HG02840 (cell line): Measurements from ENCODE around the gene PURB.
"Not testable (repeated sequence)": the region's sequence is repeated elsewhere in the genome, so short reads cannot be mapped to it uniquely, and the experiment has no call there.

Experiments
- ATAC-seq: cut with Tn5 transposase; IDR thresholded peaks from one replicate; pipeline ENCODE4 v1.9.1; 2021; ENCODE audit warnings: mild to moderate bottlenecking, moderate library complexity, moderate number of reproducible peaks; ENCODE audit not compliant: unreplicated experiment, low FRiP score

The PURB gene

DNA sequence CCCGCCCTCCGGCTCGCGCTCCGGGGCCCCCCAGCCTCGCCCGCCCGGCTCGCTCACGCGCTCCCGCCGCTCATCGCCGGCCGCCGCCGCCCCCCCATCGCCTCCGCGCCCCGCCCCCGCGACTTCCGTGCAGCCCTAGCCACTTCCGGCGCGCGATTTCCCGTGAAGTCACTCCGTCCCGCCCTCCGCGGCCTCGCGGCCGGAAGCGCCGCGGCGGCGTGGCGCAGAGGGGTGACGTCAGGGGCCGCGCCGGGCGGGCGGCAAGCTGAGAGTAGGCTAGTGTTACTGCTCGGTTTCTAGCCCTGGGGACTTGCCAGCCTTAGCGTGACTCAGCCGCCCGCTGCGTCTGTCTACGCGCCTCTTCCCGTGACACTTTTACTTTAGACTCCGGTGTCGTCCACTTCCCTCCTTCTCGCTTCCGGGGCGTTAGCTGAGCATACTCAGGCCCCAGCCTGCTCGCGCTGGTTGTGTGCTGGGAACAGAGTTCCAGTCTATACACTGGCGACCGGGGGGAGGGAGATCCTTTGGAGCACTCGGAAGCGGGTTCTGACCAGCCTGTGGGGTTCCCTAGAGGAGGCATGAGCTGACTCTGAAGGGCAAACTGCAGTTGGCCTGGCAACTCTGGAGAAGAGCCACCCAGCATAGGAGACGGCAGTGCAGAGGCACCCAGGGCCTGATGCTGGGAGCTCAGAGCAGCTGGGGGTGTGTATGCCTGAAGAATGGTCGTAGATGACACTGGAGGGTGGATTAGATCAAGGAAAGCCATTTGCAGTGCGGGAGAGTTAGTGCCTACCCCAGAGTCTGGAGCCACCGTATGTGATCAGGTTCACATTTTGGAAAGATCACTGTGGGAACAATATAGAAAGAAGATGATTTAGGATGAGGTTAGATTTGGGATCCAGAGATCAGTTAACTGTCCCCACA lies at the start of gene PURB:
Gene PURB (minus strand): TSS at position 137 of the 924 bp plus-strand sequence. CDS start 182 bp downstream, outside the sequence.
- ATAC-seq: peak; percentile 84

DNA sequence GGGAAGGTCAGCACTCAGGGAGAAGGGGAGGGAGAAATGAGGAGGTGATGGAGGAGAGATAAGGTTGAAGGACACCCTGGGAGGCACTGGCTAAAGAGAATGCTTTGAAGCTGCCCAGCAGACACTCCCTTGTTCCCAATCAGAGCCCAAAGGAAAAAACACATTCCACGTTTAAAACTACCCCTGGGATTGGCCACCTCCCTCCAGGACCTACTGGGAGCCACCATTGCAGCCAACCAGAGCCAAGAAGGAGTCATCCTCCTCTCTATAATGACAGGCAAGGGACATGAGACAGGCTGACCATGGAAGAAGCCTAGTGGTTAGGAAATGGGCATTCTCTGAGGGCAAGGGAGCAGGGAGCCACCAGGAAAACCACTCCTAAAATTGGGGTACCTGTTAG lies 49.7 kb upstream of the PURB start:
- no peak for ATAC-seq

DNA sequence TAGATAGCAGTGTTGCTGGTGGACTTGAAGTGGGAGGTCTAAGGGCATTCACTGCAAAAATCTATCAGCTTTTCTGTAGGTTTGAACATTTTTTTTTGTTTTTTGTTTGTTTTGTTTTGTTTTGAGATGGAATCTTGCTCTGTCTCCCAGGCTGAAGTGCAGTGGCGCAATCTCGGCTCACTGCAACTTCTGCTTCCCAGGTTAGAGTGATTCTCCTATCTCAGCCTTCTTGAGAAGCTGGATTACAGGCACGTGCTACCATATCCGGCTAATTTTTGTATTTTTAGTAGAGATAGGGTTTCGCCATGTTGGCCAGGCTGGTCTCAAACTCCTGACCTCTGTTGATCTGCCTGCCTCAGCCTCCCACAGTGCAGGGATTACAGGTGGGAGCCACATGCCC lies 49.2 kb upstream of the PURB start:
- not testable (repeated sequence) for ATAC-seq

DNA sequence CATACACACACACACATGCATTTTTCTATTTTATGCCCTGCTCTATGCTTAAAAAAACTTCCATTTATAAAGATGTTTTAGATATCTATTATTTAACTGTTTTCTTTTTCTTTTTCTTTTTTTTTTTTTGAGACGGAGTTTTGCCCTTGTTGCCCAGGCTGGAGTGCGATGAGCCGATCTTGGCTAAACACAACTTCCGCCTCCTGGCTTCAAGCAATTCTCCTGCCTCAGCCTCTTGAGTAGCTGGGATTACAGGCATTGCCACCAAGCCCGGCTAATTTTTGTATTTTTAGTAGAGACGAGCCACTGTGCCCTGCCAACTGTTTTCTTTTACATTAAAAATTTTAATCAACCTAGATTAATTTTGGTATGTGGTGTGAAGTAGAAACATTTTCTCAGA lies 45.6 kb upstream of the PURB start:
- ATAC-seq: no peak

DNA sequence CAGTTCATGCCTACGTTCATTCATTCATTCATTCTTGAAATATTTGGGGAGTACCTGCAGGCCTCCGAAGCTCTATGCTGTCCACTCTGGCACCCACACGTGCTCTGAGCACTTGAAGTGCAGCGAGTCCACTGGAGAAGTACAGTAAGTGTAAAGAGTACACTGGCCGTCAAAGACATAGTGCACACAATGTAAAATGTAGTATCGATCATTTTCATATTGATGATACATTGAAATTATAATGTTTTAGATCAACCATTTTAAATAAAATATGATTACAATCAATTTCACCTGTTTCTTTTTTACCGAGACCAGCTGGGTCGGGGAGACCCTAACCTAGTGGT lies 37.0 kb upstream of the PURB start:
- ATAC-seq: no peak

DNA sequence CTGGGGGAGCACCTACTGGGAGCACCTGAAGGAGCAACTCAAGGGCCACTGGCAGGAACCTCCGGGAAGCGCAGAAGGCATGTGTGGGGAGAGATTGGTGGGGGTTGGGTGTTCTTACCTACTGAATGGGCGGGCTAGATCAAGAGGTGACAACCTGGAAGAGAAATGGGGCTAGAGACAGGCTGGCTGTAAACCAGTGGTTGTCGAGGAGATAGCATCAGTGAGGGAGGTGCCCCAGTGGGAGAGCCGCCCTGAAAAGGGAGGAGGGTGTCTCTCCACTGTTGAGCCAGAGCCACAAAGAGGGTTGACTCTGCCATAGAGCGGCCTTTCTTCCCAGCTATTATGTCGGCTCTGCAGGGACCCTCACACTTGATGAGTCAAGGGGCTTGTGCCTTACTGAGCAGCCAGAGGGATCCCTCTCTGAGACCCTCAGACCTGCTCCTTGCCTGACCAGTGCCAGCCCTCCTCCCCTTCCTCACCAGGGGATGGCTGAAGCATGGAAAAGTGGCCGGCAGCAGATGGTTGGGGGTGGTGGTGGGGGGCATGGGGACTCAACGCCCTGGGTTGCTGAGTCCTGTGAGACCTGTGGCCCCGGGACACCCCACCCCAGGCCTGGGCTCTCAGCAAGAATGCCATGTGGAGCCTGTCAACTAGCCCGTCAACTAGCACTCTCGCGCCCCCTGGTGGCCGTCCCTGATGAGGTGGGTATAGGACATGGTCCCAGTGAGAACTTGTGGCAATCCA lies 36.4 kb upstream of the PURB start:
- ATAC-seq: no peak

DNA sequence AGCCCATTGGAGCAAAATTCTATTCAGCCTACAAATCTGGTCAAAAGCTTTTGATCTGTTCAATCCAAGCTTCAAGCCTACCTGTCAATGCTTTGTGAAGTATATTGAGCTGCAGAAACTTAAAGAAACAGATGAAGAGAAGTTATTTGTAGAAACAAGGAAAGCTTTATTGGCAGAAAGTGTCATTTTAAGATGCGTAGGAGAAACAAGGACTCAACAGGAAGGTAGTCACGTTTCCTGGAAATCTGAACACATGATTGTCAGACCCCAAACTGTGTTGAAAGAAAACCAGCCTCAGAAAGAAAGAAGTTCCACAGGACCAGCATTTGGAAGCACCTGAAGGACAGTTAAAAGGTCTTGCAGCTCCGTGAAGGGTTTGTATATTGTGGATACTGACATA lies 34.8 kb upstream of the PURB start:
- no peak for ATAC-seq

DNA sequence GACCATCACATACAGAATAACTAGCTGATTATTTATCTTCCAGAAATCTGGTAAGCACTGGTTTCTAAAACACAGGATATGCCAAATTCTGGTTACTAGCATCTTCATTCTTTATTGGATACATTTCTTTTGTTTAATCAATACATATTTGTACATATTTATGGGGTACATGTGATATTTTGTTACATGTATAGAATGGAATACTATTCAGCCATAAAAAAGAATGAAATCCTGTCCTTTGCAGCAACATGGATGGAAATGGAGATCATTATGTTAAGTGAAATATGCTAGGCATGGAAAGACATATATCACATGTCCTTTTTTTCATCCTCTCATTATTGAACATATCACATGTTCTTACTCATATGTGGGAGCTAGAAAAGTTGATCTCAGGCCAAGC lies 32.7 kb upstream of the PURB start:
- ATAC-seq: no peak

DNA sequence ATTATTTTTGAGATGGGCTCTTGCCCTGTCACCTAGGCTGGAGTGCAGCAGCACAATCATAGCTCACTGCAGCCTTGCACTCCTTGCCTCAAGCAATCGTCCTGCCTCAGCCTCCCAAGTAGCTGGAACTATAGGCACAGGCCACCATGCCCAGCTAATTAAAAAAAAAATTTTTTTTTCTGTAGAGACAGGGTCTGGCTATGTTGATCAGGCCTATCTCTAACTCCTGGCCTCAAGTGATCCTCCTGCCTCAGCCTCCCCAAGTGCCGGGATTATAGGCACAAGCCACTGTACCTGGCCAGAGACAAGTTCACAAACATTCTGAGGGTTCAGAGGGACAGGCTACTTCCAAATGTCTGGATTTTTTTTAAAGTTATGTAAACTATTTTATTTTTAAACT lies 32.1 kb upstream of the PURB start:
- ATAC-seq: no peak

DNA sequence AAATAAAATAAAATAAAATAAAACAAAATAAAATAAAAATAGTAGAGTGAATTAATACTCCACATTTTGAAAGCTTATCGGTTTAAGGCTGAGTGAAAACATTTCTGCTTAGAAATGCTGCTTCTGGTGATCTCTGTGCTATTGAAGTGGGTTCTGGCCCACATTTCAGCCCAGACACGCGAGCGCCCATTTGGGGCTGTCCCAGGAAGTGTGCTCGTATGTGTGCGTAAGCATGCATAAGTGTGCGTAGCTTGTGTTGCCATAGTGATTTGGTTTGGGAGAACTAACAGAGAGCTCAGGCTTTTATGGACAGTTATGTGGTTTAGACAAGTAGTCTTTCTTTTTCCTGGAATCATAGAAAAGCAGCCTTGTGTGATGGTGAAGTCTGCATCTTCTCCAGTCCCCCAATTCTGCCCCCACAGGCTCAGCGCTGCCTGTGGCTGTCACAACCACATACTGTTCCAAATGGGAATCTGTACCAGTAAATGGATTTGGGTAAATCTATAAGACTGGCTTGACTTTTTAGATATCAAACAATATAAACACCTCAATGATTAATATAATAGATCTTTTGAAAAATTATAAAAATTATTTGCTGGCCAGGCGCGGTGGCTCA lies 29.8 kb upstream of the PURB start:
- no peak for ATAC-seq

DNA sequence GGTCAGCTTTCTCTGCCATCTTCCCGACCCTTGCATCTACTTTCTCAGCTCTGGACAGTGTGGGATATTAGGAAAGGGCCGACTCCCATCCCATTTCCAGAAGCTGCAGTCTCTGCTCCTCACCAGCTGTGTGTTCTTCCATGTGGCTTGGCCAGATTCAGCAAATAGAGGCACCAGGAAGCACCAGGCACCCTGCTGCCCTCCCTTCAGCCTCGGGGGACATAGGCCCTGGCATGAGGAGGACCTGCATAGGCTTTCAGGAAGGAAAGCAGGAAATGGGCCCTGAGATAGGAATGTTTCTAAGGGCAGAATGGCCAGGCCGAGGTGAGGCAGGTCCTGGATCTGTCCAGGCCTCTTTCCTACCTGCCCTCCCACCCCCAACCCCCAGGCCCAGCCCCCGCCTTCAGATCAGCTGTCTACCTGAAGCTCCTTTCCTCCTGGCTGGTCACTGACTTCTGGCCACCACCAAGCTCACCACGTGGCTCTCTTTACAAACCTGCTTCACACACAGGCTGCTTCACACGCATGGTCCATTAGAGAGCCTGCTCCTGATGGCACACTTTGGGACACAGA lies 27.5 kb upstream of the PURB start:
- ATAC-seq: no peak

DNA sequence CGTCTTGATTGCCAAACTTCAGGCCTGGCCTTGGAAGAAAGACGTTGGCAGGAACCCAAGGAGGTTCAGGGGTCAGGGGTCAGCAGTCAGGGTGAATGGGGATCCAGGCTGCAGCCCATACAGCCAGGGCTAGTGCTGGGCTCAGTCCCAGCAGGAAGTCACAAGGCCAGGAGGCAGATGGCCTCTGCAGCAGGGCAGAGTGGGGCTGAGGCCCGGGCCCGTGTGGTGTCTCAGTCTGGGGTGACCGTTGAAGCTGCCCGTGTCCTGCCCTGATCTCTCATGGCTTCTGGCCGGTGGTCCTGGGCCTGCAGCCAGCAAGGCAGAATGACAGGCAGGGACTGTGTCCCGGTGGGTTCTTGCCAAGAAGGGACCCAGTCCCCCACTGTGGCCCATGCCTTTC lies 26.6 kb upstream of the PURB start:
- ATAC-seq: no peak

DNA sequence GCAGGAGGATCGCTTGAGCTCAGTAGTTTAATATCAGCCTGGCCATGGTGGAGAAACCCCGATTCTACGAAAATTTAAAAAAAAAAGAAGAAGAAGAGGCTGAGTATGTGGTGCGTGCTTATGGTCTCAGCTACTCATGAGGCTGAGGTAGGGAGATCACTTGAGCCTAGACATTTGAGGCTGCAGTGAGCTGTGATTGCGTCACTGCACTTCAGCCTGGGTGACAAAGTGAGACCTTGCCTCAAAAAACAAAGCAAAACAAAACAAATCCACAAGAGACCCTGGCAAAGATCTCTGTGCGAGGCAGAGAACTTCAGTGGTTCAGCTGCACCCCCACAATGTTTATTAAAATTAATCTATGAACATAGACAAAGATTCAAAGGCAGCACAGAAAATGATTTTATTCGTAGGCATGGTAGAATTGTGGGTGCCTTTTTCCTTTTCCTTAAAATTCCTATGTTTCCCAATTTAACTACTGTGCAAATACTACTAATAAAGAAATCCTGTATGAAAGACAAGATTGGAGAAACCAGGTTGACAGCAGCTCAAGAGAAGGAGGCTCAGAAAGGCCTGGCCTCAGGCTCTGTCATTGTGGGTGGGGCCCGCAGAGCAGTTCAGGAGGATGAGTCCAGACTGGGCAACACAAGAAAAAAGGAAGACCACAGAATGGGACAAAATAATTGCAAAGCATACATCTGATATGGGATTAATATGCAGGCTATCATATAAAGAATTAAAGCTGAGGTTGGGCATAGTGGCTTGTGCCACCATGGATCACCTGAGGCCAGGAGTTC lies 24.5 kb upstream of the PURB start:
- ATAC-seq: no peak

DNA sequence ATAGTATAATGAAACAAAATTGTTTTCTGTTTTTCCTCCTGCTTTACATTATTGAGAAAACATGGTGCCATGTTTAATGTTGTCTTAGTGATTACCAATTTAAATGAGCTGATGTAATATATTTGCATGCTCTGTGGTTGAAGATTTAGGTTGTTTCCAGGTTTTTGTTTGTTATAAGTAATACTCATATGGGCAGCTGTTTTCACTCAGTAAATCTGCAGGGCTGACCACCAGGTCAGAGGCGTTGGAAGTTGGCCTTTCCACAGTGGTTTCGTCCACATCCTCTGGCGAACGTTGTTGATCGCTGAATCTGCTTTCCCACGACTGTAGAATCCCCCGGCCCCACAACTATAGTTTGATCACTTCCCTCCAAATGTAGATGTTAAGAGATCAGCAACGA lies 21.6 kb upstream of the PURB start:
- no peak for ATAC-seq

DNA sequence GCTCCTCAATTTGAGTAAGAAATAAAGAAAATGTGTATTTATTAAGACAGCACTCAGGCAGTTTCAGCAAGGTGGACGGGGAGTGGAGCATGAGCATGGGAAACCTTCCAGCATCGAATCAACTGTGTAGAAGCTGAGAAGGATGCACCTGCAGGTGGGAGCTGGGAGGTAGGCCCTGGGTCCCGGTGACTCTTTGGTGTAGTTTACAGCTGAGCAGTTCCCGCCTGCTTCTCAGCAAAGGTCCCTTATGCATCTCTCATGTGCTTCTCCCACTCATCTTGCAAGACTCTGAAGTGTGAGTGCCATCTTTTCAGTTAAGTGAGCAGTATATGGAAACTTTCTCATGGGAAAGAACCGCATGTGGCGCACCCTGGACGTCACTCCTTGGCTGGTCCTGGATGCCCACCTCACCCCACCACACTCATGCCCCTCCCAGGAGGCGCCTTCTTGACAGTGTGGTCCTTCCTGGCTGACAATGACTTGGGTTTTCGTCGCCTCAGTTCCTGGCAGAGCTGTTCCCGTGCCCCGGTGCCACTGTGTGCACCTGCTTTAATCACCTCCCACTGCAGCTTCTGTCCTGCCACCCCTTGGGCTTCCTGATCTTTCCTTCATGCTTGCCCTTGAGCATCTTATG lies 19.8 kb upstream of the PURB start:
- ATAC-seq: no peak

DNA sequence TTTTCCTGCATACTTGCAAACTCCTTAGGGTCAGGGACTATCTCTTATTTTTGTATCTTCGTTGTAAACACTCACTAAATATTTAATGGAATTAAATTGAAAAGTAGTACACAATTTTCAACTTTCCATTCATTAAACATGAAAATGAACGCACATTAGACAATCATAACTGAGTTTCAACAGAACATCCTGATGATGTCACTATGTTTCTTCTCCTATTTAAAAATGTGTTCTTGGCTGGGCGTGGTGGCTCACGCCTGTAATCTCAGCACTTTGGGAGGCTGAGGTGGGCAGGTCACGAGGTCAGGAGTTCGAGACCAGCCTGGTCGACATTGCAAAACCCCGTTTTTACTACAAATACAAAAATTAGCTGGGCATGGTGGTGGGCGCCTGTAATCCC lies 14.1 kb upstream of the PURB start:
- no peak for ATAC-seq

DNA sequence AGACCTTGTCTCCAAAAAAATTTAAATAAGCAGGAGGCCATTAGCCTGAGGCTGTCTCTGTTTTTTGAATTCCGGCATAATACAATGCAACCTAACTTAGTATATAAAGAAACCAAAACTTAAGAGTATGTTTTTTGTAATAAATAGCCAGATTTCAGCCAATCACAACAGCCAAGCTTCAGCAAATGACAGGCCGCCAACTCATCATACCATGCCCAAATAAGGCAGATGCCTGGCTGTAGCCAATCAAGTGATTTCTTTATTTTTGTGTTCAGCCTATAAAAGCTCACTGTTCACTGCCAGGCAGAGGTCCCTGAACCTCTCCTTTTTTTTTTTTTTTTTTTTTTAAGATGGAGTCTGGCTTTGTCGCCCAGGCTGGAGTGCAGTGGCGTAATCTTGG lies 12.7 kb upstream of the PURB start:
- ATAC-seq: no peak

DNA sequence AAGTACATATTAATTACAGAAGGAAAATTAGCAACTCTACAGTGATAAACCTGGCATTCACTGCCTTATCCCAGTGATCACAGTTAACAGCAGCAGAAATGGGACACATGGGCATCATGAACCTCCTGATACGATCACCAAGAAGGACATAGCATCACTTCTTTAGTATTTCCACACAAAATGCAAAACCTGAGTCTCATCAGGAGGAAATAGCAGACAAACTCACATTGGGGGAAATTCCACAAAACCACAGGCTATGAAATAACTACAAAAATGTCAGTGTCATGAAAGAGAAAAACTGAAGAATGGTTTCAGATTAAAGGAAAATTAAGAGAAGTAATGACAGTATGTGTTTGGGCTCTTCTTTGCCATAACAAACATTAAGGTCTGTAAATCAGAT lies 12.0 kb upstream of the PURB start:
- no peak for ATAC-seq

DNA sequence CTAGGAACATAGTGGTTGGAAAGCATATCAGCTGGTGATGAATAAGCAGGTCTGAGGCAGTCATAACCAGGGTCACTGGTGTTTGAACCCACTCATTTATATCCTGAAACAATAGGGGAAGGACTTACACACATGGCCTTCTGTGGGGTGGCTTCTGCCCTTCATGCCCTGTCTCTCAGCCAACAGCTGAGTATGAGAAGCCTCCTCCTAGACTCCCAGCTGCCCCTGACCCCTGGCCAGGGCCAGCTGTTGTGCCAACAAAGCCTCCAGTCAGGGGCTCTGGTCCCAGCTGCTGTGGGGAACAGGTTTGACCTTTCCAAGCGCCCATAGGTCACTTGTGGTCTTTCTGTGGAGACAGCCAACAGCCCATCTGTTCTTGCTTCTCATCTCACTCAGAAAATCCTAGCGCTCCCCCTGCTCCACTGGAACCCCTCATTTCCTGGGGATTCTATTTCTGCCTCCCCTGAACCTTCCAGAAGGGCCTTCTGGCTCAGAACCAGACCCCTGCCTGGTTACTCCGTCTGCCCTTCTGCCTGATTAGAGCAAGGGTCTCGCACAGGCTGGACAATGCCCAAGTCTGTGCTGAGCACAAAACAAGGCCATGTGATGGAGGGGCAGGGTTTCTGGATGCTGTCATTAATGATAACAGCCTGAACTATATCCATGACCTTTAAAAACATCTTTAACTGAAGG lies 9.7 kb upstream of the PURB start:
- no peak for ATAC-seq
